Thyroid gland (tissue), 4 donors: ENCODE data around the gene STEAP3.

Experiments
- CTCF ChIP-seq, 6 experiments: fragments of 200-600 bp in 3 of 6; fragments of 450-650 bp in 3 of 6; sonication (generic) in 3 of 6; IDR thresholded peaks; one replicate each; pipeline ENCODE4 v1.5.1; 2016 to 2019; ENCODE audit warnings: antibody characterized with exemption in 6 of 6, mild to moderate bottlenecking in 2 of 6, inconsistent platforms in 1 of 6, moderate library complexity in 1 of 6
- POLR2A ChIP-seq, 2 donors: fragments of 450-650 bp; IDR thresholded peaks; one replicate each; pipeline ENCODE4 v1.6.1; 2017; ENCODE audit warnings: antibody characterized with exemption in 2 of 2, mild to moderate bottlenecking in 2 of 2, moderate library complexity in 1 of 2

- TF ChIP-seq CTCF (IDR thresholded peaks at IDR 0.05) (no peak), POLR2A (IDR thresholded peaks at IDR 0.05) (no peak)
Measured at GRCh38 chr2:119279666-119280065, 56.0 kb downstream of the STEAP3 start.
